Measurements from ENCODE around the gene IQSEC3. TPM values are rescaled to one million over a fixed set of nuclear protein-coding genes. Genes with fewer than 3 reads are reported as not detected.

The IQSEC3 gene
- total and polyA plus RNA-seq, 11 donors, result 0.29 to 3.2 (median 1.5) TPM

DNA sequence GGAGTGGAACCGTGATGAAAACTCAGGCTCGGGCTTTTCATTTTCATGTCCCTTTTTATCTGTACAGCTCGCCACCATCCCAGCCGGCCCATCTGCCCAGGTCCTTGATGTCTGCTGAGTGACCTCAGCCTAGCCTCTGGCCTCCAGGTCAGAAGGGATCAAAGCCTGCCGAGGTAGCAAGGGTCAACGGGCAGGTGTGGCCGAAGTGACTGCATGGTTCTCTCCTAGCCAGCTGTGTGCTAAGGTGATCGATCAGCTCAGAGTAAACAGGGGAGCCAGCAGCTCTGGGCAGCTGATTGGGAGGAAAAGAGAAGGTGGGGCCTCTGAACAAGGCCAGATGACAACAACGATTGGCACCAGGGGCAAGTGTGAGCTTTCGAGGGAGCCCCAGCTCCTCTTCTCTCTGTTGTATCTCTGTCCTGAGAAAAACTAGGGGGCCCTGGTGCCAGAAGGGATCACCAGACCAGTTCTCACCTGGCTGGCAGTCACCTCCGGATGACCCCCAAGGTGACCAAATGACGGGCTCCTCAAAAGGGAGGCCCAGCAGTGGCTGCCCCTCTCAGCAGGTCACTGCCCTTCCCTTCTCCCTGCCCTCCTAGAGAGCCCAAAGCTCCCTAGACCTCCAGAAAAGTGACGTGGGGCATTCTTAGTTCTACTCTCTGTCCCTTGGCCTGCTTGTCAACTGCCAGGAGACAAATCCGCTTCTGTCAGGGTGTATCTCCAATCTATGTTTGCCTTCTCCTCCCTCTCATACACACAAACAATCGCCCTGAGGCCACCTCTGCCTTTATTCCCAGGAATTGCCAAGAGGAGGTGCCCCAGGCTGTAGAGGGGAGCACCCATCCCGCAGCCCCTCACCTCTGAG is 143.9 kb downstream of the IQSEC3 start:
- H3K27ac ChIP-seq, result no peak overlapping the region
- WGBS, 4 donors, result 70 to 85% (median 81%) methylated on average over 10 to 16 of the region's 16 CpGs
- intact Hi-C loops (cut with DNase I), result no loop called here
- TF ChIP-seq POLR2A (IDR thresholded peaks at IDR 0.05) (no peak), CTCF (IDR thresholded peaks at IDR 0.05) (no peak)
- ATAC-seq (no peak), DNase-seq (peak in 1 of 5 donors; percentile 17)
- no peaks in the 10 kb centered on the region for H3K9me3 ChIP-seq
- no peak overlapping the region for H3K4me3 ChIP-seq
- peaks cover 0 to 13% (median 0%) of the 10 kb centered on the region in 9 donors for H3K27me3 ChIP-seq
- H3K4me1 ChIP-seq, result peaks cover 0 to 22% (median 0%) of the 10 kb centered on the region in 12 donors
- H3K36me3 ChIP-seq, result no peaks in the 10 kb centered on the region

GRCh38 chr12:211142-211465 is 144.5 kb downstream of the IQSEC3 start:
- Histone ChIP-seq H3K36me3 (no peaks in the 10 kb centered on the region), H3K4me3 (no peak overlapping the region), H3K27me3 (peaks cover 0 to 13% (median 0%) of the 10 kb centered on the region in 9 donors), H3K9me3 (no peaks in the 10 kb centered on the region), H3K27ac (no peak overlapping the region), H3K4me1 (peaks cover 0 to 22% (median 0%) of the 10 kb centered on the region in 12 donors)
- WGBS, 4 donors, result 92 to 94% (median 93%) methylated on average over 3 of the region's 3 CpGs
- ATAC-seq, result no peak
- no peak for DNase-seq
- TF ChIP-seq CTCF (IDR thresholded peaks at IDR 0.05) (no peak), POLR2A (IDR thresholded peaks at IDR 0.05) (no peak)
- intact Hi-C loops (cut with DNase I), result no loop called here

DNA sequence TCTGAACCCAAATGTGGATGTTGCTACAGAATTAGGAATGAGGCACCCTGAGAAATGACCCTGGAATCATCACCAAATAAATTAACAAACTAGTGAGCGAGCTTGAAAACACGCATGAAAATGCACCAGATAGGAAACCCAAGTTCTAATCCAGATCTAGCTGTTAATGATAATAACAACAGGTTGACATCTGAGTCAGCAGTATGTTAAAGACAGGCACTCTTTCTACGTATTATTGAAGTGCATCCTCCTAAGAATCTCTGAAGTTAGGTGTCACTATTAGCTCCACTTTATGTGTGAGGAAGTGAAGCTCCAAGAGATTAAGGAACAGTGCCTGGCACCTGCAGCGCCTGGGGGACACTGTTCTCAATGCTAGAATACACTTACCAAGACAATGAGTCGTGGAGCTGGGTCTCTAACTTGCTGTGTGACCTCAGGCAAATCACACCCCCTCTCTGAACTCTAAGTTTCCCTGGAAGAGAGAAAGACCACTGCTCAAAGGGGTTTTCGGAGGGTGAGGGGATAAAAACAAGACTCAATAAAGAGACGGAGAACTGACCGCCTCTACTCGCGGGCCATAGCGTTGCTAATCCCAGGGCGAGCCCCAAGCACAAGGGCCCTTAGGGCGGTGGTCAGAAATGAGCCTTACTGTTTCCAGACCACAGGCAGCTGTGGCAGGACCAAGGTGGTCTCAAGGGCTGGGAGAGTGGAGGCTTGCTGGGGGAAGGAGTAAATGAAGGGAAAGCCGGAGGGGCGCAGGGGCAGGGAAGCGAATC is 145.3 kb downstream of the IQSEC3 start:
- 90 to 93% (median 90%) methylated on average over 16 of the region's 16 CpGs for WGBS, 4 donors
- ATAC-seq (no peak), DNase-seq (peak in 1 of 5 donors; percentile 36)
- Histone ChIP-seq H3K4me3 (no peak overlapping the region), H3K36me3 (no peaks in the 10 kb centered on the region), H3K27ac (peak overlapping the region in 1 of 12 donors; percentile 77), H3K4me1 (peaks cover 0 to 22% (median 0%) of the 10 kb centered on the region in 12 donors), H3K27me3 (peaks cover 0 to 13% (median 0%) of the 10 kb centered on the region in 9 donors), H3K9me3 (no peaks in the 10 kb centered on the region)
- intact Hi-C loops (cut with DNase I), result no loop called here
- no peak for TF ChIP-seq CTCF (IDR thresholded peaks at IDR 0.05)
- TF ChIP-seq POLR2A (IDR thresholded peaks at IDR 0.05), result no peak

DNA sequence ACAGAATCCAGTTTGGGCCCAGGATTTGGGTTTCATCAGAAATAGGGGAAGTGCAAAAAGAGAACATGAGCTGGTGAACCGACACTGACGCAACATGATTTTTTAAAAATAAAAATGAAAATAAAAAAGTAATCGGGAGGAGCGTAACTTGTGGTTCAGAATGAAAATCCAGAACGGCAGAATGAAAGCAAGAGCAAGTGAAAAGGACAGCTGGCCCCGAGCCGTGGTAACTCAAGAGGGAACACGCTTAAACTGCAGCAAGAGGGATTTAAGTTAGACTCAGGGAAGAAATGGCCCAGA is 145.8 kb downstream of the IQSEC3 start:
- Histone ChIP-seq H3K27ac (peak overlapping the region in 1 of 12 donors; percentile 77), H3K36me3 (no peaks in the 10 kb centered on the region), H3K4me1 (peaks cover 0 to 22% (median 0%) of the 10 kb centered on the region in 12 donors), H3K4me3 (peak overlapping the region in 2 of 12 donors; percentile 10 to 40), H3K27me3 (peaks cover 0 to 13% (median 0%) of the 10 kb centered on the region in 9 donors), H3K9me3 (no peaks in the 10 kb centered on the region)
- intact Hi-C loops (cut with DNase I), result no loop called here
- TF ChIP-seq POLR2A (IDR thresholded peaks at IDR 0.05) (no peak), CTCF (IDR thresholded peaks at IDR 0.05) (no peak)
- DNase-seq, result no peak
- 83 to 85% (median 84%) methylated on average over 8 of the region's 8 CpGs for WGBS, 4 donors
- peak in 1 of 4 donors; percentile 10 for ATAC-seq

Data from heart left ventricle (tissue), 16 donors.